NCI-H510A treated with DMSO at 0.1 percent for 48 hours (cell line): ENCODE measurements around the gene PNPT1.

Source experiments
- DNase-seq: peaks from one replicate; lab custom pipeline; 2025; lab: John Stamatoyannopoulos, UW

Gene PNPT1

GRCh38 chr2:55668956-55669355 lies 24.7 kb downstream of the PNPT1 start:
- DNase-seq = no peak

GRCh38 chr2:55653255-55653654 lies 40.4 kb downstream of the PNPT1 start:
- no peak for DNase-seq

- no peak for DNase-seq
Measured at GRCh38 chr2:55649211-55649610, 44.4 kb downstream of the PNPT1 start.

GRCh38 chr2:55636831-55637230 lies 56.8 kb downstream of the PNPT1 start:
- no peak for DNase-seq

- DNase-seq = no peak
Measured at GRCh38 chr2:55628931-55629330, 64.7 kb downstream of the PNPT1 start.

GRCh38 chr2:55627915-55628314 lies 65.7 kb downstream of the PNPT1 start:
- no peak for DNase-seq

GRCh38 chr2:55621802-55622201 lies 71.8 kb downstream of the PNPT1 start:
- no peak for DNase-seq

GRCh38 chr2:55620123-55620779 lies 73.4 kb downstream of the PNPT1 start:
- DNase-seq = peak; percentile 7

- peak; percentile 36 for DNase-seq
Measured at GRCh38 chr2:55618275-55619055, 75.2 kb downstream of the PNPT1 start.

GRCh38 chr2:55618025-55618274 lies 75.7 kb downstream of the PNPT1 start:
- no peak for DNase-seq

- peak; percentile 95 for DNase-seq
Measured at GRCh38 chr2:55617175-55618024, 76.2 kb downstream of the PNPT1 start, which contains the start of gene PPP4R3B. TSS of gene PPP4R3B (minus strand) at chr2:55617622. CDS start at chr2:55617285, 337 bp downstream.

- DNase-seq = peak; percentile 70
Measured at GRCh38 chr2:55616551-55617174, 77.0 kb downstream of the PNPT1 start.

GRCh38 chr2:55611997-55612396 lies 81.6 kb downstream of the PNPT1 start:
- DNase-seq = no peak

GRCh38 chr2:55610954-55611743 lies 82.5 kb downstream of the PNPT1 start:
- DNase-seq = no peak

GRCh38 chr2:55609938-55610578 lies 83.6 kb downstream of the PNPT1 start:
- no peak for DNase-seq

GRCh38 chr2:55609193-55609794 lies 84.3 kb downstream of the PNPT1 start:
- no peak for DNase-seq

- DNase-seq = no peak
Measured at GRCh38 chr2:55607717-55608116, 85.9 kb downstream of the PNPT1 start.

GRCh38 chr2:55604027-55604565 lies 89.5 kb downstream of the PNPT1 start:
- no peak for DNase-seq

- no peak for DNase-seq
Measured at GRCh38 chr2:55601849-55602248, 91.8 kb downstream of the PNPT1 start.

GRCh38 chr2:55598056-55598795 lies 95.4 kb downstream of the PNPT1 start:
- no peak for DNase-seq
